HL-60 (cell line): ENCODE measurements around the gene DDX23.

Experiments used
- DNase-seq, 2 experiments: peaks; one replicate each; pipeline ENCODE4 v3.0.0-alpha.2; 2010 to 2020; ENCODE audit warnings: low read depth in 1 of 2, low spot score in 1 of 2
- H3K27ac ChIP-seq: fragments of 250-450 bp; sonication (Bioruptor Pico); replicated peaks from 2 replicates; pipeline ENCODE4 v1.5.1; 2020; ENCODE audit warnings: mild to moderate bottlenecking, moderate library complexity
- H3K27me3 ChIP-seq: fragments of 250-450 bp; sonication (Bioruptor Pico); 2 replicates; pipeline ENCODE4 v1.5.1; 2021; ENCODE audit warnings: mild to moderate bottlenecking, moderate library complexity; ENCODE audit not compliant: insufficient read depth, poor library complexity, severe bottlenecking
- H3K4me3 ChIP-seq: replicated peaks from 2 replicates; pipeline ENCODE4 v1.5.1; 2011; ENCODE audit warnings: mild to moderate bottlenecking, control low read depth, low read length; ENCODE audit not compliant: insufficient read depth
- GABPA ChIP-seq: IDR thresholded peaks from 2 replicates; pipeline ENCODE4 v1.6.1; 2012; ENCODE audit warnings: low read depth
- POLR2AphosphoS5 ChIP-seq: IDR thresholded peaks from 2 replicates; pipeline ENCODE4 v1.6.1; 2012; ENCODE audit warnings: low read depth
- SPI1 ChIP-seq: IDR thresholded peaks from 2 replicates; pipeline ENCODE4 v1.6.1; 2012; ENCODE audit warnings: low read depth, mild to moderate bottlenecking, borderline replicate concordance
- TF ChIP-seq, protein P1 (sequence below): IDR thresholded peaks from 2 replicates; pipeline ENCODE4 v1.6.1; 2012; ENCODE audit warnings: low read depth; ENCODE audit not compliant: insufficient replicate concordance
- TF ChIP-seq, protein P2 (sequence below): IDR thresholded peaks from one replicate; pipeline ENCODE4 v1.5.1; 2011; ENCODE audit warnings: low read length, control low read depth, inconsistent platforms; ENCODE audit not compliant: insufficient read depth

DDX23 gene

DNA sequence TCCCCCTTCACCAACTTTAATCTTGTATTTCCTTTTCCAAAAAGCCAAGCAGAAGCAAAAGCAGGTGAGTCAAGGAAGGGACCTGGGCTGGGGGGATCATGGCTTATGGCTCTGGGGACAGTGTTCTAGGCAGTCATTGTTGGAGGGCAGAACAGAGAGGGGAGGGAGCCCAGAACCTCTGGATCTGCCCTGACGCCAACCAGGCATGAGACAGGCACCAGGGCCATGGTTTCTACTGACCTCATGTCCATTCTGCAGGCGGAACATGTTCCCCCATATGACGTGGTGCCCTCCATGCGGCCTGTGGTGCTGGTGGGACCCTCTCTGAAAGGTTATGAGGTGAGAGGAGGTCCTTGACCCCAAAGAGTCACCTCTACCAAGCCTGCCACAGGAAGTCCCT lies 27.1 kb downstream of the DDX23 start:
- H3K27ac ChIP-seq = no peak overlapping the region
- H3K27me3 ChIP-seq = peaks cover 2% of the 10 kb centered on the region
- no peak for DNase-seq
- H3K4me3 ChIP-seq = no peak overlapping the region
- TF ChIP-seq, protein P1, sequence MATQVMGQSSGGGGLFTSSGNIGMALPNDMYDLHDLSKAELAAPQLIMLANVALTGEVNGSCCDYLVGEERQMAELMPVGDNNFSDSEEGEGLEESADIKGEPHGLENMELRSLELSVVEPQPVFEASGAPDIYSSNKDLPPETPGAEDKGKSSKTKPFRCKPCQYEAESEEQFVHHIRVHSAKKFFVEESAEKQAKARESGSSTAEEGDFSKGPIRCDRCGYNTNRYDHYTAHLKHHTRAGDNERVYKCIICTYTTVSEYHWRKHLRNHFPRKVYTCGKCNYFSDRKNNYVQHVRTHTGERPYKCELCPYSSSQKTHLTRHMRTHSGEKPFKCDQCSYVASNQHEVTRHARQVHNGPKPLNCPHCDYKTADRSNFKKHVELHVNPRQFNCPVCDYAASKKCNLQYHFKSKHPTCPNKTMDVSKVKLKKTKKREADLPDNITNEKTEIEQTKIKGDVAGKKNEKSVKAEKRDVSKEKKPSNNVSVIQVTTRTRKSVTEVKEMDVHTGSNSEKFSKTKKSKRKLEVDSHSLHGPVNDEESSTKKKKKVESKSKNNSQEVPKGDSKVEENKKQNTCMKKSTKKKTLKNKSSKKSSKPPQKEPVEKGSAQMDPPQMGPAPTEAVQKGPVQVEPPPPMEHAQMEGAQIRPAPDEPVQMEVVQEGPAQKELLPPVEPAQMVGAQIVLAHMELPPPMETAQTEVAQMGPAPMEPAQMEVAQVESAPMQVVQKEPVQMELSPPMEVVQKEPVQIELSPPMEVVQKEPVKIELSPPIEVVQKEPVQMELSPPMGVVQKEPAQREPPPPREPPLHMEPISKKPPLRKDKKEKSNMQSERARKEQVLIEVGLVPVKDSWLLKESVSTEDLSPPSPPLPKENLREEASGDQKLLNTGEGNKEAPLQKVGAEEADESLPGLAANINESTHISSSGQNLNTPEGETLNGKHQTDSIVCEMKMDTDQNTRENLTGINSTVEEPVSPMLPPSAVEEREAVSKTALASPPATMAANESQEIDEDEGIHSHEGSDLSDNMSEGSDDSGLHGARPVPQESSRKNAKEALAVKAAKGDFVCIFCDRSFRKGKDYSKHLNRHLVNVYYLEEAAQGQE = no peak
- TF ChIP-seq, protein P2, sequence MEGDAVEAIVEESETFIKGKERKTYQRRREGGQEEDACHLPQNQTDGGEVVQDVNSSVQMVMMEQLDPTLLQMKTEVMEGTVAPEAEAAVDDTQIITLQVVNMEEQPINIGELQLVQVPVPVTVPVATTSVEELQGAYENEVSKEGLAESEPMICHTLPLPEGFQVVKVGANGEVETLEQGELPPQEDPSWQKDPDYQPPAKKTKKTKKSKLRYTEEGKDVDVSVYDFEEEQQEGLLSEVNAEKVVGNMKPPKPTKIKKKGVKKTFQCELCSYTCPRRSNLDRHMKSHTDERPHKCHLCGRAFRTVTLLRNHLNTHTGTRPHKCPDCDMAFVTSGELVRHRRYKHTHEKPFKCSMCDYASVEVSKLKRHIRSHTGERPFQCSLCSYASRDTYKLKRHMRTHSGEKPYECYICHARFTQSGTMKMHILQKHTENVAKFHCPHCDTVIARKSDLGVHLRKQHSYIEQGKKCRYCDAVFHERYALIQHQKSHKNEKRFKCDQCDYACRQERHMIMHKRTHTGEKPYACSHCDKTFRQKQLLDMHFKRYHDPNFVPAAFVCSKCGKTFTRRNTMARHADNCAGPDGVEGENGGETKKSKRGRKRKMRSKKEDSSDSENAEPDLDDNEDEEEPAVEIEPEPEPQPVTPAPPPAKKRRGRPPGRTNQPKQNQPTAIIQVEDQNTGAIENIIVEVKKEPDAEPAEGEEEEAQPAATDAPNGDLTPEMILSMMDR = no peak
- TF ChIP-seq SPI1 (no peak), POLR2AphosphoS5 (no peak), GABPA (no peak)

DNA sequence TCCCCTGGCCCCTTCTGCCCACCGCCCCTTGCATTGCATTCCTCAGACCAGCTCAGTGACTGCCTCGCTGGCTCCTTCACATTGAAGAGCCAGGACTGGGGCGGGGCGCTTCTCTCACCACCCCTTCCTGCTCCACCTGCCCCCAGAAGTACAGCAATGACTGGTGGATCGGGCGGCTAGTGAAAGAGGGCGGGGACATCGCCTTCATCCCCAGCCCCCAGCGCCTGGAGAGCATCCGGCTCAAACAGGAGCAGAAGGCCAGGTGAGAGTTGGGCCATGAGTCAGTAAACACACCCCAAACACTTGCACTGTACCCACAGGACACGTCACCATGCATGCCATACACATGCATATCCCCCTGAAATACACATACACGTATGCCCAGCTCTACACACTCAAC lies 27.9 kb downstream of the DDX23 start:
- Histone ChIP-seq H3K4me3 (no peak overlapping the region), H3K27me3 (peaks cover 2% of the 10 kb centered on the region), H3K27ac (no peak overlapping the region)
- DNase-seq = no peak
- TF ChIP-seq POLR2AphosphoS5 (no peak), SPI1 (no peak), GABPA (no peak)
- TF ChIP-seq, protein P2 = no peak
- TF ChIP-seq, protein P1 = no peak

DNA sequence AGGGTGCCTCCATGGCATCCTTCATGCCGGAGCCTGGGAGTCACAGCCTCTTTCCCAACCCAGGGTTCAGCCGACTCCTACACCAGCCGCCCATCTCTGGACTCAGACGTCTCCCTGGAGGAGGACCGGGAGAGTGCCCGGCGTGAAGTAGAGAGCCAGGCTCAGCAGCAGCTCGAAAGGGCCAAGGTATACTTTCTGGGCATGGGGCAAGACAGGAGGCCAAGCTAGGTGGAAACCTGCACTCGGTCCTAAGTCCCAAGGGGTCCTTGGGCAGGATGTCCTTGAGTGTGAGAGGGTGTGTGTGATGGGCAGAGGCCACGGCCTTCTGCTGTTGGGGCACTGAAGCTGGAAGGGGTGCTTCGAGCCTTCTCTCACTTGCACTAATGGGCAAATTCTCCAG lies 28.7 kb downstream of the DDX23 start:
- no peak for TF ChIP-seq POLR2AphosphoS5
- TF ChIP-seq, protein P1 = no peak
- no peak for DNase-seq

DNA sequence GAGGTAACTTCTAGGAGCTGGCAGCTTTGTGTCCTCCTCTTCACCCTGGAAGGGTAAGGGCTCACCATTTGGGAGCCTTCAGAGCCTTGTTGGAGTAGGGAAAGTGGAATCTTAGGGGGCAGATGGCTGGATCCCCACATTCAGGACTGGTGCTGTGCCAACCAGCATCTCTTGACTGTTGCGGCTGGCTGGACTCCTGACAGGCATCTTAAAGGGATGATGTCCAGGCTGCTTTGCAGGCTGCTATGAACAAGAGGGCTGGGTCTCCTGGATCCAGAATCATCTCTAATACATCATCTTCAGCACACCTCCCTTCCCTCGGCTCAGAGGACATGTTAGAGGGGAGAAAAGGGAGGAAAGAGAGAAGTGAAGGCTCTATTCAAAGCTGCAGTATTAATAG lies 29.3 kb downstream of the DDX23 start:
- no peak for DNase-seq
- Histone ChIP-seq H3K4me3 (no peak overlapping the region), H3K27me3 (peaks cover 5% of the 10 kb centered on the region), H3K27ac (no peak overlapping the region)
- TF ChIP-seq, protein P1 = no peak
- no peak for TF ChIP-seq GABPA
- no peak for TF ChIP-seq SPI1
- TF ChIP-seq, protein P2 = no peak
- no peak for TF ChIP-seq POLR2AphosphoS5

More for the DNA sequence above, 28.7 kb downstream of the DDX23 start:
- Histone ChIP-seq H3K4me3 (no peak overlapping the region), H3K27ac (no peak overlapping the region), H3K27me3 (peaks cover 2% of the 10 kb centered on the region)
